HG03064 (cell line): Measurements from ENCODE around the gene MTERF4.

ENCODE experiments used
- ATAC-seq: cut with Tn5 transposase; IDR thresholded peaks from one replicate; pipeline ENCODE4 v1.9.1; 2021; ENCODE audit warnings: low read depth; ENCODE audit not compliant: unreplicated experiment

Gene MTERF4

DNA sequence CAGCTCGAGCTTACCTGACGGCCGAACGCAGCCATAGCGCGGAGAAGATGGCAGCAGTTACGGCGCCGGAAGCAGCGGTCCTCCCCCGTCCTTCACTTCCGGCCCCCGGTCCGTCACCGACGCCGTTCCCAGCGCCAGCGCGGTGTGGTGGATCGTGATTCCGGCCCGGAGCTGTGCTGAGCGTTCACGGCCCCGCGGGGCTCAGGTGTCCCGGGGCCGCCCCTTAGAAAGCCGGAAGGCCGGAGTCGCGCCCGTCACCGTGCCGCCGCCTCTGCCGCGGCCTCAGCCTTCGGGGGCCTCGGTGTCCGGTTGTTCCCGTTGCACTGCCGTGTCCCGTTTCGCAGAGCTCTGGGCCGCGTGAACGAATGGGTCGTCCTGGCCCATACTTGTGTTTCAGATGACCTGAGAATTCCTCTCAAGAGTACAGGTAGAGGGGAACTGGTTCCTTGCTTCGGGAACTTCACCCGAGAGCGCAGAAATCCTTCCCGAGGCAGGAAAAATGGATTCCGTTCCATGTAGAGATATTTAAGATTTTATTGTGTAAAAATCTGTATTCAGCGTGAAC is at the start of gene MTERF4:
Gene MTERF4, minus strand, starts transcription at position 49 of the 565 bp plus-strand sequence. Its CDS starts 14 bp downstream, at position 35.
- ATAC-seq: peak; percentile 71

- ATAC-seq: no peak
Measured at GRCh38 chr2:241150660-241151530, 48.8 kb upstream of the MTERF4 start.

DNA sequence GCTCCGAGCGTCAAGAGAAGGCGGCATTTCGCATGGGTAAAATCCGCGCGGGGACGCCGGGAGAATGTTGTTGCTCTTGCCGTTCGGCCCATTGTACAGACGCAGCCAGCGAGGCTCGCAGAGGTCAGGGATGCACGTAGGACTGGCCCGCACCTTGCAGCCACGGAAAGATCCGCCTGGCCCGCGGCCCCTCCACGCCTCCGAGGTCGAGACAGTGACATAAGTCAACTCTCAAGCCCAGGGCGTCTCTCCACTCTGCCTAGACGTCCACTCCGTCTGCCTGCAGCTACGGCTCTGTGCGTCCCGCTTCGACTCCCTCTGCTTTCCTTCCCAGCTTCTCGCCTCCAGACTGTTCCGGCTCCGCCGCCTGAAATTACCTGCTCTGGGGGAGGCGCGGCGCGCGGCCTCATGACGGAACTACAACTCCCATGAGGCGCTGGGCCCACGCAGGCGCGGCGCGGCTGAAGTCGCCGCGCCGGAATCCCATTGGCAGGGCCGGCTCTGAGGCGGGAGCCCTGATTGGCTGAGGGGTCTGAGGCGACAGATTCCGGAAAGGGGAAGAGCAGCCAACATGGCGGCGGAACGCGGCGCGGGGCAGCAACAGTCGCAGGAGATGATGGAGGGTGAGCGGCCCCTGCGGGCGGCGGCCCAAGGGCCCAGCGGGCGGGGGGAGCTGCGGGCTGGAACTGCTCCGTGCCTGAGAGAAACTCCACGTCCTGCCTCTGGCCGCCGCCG is 48.0 kb upstream of the MTERF4 start, which contains the start of gene PPP1R7:
Gene PPP1R7, plus strand, starts transcription at position 543 of the 735 bp plus-strand sequence. Its CDS starts 29 bp downstream, at position 572.
- ATAC-seq: peak; percentile 61

DNA sequence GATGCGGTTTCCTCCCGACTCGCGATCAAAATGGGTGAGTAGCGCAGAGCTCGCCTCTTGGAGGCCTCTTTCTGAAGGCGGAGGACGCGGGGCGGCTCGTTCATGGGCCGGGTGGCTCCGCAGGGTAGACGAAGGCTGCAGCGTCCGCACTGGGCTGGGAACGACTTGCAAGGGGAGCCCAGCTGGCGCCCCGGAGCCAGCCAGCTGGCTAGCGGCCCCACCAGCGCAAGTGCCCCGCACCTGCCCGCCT is 47.5 kb upstream of the MTERF4 start:
- ATAC-seq: peak; percentile 11

- ATAC-seq: peak; percentile 66
Measured at GRCh38 chr2:241148891-241149674, 47.0 kb upstream of the MTERF4 start, which contains the start of gene PASK. PASK (minus strand) TSS chr2:241149472; CDS start chr2:241143032, 6,440 bp downstream.

DNA sequence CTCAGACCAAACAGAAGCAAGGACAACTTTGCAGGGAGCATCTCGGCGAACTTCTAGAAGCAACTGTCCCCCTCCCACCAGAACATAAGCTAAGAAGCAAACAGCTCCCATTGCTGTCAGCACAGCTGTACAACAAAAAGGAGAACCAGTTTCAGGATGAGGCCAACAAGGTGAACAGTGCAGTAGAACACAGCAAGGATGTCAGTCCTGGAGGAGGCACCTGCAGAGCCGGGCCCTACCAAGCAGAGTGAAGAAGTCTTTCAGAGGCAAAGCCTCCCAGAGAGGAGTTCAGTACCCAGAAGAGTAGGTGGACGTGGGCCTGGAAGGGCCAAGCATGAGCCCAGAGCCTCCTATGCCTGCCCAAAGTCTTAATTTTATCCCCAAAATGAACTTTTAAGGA is 46.2 kb upstream of the MTERF4 start:
- no peak for ATAC-seq

GRCh38 chr2:241147336-241147735 is 45.2 kb upstream of the MTERF4 start:
- no peak for ATAC-seq

GRCh38 chr2:241146286-241146685 is 44.2 kb upstream of the MTERF4 start:
- ATAC-seq: no peak

GRCh38 chr2:241142593-241142992 is 40.5 kb upstream of the MTERF4 start:
- no peak for ATAC-seq

DNA sequence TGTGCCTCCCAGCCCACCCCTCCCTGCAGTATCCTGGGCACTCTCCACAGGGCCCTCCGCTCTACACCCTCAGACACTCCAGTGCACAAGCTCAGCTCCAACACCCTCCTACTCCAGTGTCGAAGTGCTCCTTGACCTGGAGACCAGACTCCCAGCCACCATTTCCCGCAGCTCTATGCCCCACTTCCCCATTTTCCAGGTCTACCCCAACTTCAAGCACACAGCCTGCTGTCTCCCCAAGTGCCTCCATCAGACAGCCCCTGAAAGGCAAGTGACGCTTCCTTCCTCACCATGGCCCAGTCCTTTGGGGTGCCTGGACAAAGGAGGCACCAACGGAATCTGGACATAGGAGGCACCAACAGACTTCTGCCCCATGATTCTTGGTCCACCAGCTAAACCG is 40.0 kb upstream of the MTERF4 start:
- ATAC-seq: no peak

DNA sequence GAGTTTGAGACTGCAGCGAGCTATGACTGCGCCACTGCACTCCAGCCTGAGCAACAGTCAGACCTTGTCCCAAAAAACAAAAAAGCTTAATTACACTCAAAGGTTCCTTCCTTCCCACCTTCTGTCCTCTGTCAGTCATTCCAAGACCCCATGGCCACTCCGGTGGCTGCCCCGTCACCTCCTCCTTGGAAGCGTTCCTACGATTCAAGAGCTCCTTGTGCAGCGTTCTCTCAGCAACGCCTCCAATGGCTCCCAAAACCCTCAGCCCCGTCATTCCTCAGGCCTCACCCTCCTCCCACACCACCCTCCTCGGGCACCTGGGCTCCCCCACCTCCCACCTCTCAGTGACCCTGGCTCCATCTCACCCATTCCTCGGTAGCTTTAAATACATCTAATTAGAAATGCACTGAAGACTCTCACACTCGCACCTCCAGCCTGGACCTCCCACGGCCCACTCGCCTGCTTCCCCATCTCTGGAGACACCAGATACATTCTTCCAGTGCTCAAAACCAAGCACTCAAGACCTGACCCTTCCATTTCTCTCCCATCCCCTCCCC is 39.2 kb upstream of the MTERF4 start:
- ATAC-seq: no peak

- no peak for ATAC-seq
Measured at GRCh38 chr2:241140445-241140840, 38.4 kb upstream of the MTERF4 start.

DNA sequence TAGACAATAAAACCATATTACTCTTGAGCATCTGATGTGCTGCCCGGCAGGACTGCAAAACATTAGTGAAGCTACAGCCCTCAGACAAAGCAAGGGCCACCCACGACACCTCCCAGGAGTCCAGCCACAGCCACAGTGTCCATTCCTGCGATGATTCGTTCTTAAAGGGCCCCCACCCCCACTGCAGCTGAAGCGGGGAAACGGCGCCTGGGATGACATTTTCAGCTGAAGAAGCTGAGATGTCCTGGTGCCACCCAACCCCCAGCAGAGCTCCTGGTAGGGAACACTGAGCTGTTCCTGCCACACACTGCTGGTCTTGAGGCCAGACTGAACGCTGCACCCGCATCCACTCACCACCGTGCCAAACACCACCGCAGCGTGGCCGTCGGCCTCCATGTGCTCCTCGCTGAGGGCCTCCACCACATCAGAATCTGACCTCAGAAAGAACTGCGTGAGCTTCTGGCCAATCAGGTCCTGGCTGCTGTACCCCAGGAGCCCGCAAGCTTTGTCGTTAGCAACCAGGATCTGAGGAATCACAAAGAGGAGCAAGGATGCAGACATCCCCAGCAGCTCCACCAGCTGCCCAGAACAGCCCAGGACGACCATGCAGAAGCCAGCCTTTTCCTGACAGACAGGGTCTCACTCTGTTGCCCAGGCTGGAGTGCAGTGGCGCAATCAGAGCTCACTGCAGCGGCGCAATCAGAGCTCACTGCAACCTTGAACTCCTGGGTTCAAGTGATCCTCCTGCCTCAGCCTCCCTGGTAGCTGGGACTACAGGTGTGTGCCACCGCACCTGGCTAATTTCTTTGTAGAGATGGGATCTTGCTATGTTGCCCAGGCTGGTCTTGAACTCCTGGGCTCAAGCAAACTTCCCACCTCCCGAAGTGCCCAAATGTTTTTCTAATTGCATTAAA is 37.7 kb upstream of the MTERF4 start:
- ATAC-seq: no peak

DNA sequence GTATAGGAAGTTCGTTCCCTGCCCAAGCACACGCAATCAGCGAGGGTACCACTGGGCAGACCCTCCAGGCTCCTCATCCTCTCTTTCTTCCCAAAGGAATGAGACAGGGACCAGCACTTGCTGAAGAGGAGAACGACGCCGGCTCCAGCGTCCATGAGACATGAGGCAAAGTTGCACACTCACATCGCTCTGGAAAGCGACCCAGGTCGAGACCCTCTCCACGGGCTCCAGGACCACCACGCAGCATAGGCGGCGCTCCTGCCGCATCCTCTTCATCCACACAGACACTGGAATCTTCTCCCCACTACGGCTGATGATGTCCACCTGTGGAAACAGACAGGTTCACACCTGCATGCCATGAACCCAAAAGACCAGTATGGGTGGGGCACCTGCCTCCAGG is 36.4 kb upstream of the MTERF4 start:
- no peak for ATAC-seq

DNA sequence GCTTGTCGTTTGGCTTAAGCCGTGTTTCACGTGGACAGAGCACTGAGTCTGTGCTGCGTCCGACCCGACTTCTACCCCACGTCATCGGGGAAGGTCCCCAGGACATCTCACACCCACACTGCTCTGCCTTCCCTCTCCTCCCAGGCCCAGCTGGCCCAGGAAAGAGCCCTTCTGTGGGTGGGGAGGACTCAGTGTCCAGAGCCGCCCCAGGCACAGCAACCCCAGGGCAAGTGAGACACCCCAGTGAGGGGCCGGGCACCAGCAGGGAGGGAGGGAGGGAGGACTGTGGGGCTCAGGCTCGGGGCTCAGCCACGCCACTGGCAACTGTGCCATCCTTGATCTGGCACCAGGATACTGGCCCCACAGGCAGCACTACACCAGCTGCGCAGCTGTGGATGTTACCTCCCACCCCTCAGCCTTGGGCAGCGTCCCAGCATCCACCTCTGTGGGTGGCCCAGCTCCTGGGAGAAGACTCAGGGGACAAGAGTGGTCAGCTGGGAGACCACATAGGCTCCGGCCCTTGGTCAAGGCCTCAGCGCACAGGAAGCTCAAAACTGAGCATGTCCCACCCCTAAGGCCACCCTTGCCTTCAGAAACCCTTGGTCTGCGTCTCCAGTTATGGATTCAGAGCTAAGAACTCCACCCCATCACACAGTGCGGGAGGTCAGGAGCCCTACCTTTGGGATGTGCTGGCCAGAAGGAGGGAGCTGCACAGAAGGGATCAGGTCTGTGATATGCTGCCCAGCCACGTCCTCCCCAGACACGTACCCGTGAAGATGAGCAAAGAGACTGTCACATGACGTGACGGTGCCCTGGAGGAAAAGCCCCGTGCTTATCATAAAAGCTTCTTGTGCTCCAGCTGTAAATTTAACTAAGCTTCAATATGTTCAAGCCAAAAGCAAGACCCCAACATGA is 35.4 kb upstream of the MTERF4 start:
- ATAC-seq: no peak

GRCh38 chr2:241136661-241137260 is 34.7 kb upstream of the MTERF4 start:
- no peak for ATAC-seq

- no peak for ATAC-seq
Measured at GRCh38 chr2:241136191-241136590, 34.1 kb upstream of the MTERF4 start.

- no peak for ATAC-seq
Measured at GRCh38 chr2:241135737-241136136, 33.6 kb upstream of the MTERF4 start.
